AG09319 (cell line): Measurements from ENCODE around the gene ST7L.

ENCODE experiments used
- DNase-seq: peaks from one replicate; pipeline ENCODE4 v3.0.0-alpha.2; 2010; ENCODE audit warnings: low read depth; ENCODE audit errors: extremely low read depth
- CTCF ChIP-seq: IDR thresholded peaks from 2 replicates; pipeline ENCODE4 v1.5.1; 2011; ENCODE audit warnings: low read depth, mild to moderate bottlenecking, inconsistent platforms, low read length, moderate library complexity

Gene ST7L

GRCh38 chr1:112638110-112638428 lies 19.1 kb upstream of the ST7L start:
- DNase-seq, result no peak
- TF ChIP-seq CTCF, result no peak

DNA sequence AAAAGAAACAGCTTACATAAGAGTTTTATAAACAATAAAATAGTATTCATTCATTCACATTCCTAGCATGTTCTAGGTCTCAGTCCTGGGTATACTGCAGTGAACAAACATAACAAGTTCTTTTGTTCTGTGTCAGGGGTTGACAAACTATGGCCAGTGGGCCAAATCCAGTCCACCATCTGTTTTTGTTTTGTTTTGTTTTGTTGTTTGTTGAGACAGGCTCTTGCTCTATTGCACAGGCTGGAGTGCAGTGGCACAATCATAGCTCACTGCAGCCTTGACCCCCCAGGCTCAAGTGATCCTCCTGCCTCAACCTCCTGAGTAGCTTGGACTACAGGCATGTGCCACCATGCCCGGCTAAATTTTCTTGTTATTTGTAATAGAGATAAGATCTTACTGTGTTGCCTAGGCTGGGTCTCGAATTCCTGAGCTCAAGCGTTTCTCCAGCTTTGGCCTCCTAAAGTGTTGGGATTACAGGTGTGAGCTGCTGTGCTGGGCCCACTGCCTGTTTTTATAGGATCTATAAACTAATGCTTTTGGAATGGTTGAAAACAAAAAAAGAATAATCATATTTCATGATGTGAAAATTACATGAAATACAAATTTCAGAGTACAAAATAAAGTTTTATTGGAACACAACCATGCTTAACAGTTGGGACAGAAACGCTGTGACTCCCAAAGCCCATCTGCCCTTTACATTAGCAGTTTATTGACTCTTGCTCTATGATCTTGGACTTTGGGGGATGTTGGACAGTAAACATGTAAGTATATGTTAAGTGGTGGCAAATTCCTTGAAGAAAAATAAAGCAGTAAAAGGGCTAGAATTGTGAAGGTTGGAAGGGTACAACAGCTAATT lies 18.5 kb upstream of the ST7L start:
- DNase-seq, result peak; percentile 43
- no peak for TF ChIP-seq CTCF

DNA sequence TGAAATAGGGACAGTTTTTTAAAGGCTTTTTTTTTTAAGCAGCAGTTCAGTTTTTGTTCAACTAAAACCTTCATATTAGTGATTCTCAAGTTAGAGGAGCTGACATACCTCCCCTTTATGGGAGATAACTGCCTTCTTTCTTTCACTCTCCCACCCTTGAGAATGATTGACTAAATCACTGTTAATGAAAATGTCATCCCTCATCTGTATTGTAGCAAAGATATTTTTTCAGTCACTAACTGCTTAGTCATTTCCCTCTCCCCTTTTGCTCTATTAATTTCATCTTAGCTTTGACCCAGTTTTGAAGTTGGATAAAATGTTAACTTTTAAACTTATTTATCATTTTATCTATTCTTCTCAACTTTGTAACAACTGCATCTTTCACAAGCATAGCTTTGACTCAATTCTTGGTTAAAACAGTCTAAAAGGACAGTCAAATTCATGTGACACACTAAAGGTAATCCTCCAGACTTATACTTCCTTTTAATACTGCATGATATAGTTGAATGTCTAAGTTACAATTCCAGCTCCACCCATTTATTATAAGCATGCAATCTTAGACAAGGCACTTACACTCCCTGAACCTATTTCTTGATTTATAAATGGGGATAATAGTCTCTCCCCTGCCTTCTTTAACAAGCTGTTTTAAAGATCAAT lies 17.8 kb upstream of the ST7L start:
- no peak for TF ChIP-seq CTCF
- DNase-seq, result no peak

DNA sequence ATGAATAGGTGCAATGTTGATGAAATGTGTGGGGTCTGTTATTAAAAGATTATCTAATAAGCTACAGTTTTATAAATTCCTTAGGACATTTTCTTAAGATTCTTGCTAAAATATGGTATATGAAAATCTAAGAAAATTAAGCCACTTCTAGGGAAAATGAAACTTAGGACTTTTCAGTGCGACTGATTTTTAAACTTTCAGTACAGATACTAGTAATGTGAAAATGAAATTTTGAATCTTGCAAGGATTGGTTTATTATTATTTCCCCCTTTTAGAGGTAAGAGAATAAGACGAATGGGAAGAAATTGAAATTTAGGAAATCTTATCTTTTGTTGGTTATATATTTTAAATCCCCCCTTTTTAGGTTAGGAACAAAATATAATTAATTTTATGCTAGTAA lies 17.1 kb upstream of the ST7L start:
- no peak for TF ChIP-seq CTCF
- no peak for DNase-seq

DNA sequence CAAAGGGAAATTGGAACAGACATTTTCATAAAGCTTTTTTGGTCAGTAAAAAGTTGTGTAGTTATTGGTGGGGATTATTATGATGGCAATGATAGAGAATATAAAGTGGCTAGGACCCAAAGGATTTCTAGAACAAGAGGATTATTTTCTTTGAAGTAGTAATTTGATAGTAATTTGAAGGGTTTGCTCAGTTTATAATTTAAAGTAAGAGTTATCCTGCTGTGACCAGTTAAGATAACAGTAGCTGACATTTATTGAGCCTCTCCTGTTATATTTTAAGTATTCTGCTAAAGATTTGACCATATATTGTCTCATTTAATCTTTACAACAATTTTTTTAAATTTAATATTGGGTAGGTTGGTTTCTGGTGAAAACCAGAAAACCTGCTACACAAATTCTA lies 15.4 kb upstream of the ST7L start:
- TF ChIP-seq CTCF, result no peak
- no peak for DNase-seq

DNA sequence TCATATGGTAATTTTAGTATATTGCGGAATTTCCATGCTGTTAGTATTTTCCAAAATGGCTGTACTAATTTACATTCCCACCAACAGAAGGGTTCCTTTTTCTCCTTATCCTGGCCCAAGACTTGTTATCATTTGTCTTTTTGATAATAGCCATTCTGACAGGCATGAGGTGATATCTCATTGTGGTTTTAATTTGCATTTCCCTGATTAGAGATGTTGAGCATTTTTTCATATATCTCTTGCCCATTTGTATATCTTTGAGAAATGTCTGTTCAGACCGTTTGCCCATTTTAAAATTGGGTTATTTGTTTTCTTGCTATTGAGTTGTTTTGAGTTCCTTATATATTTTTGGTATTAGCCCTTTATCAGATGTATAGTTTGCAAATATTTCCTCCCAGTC lies 14.7 kb upstream of the ST7L start:
- TF ChIP-seq CTCF, result no peak

DNA sequence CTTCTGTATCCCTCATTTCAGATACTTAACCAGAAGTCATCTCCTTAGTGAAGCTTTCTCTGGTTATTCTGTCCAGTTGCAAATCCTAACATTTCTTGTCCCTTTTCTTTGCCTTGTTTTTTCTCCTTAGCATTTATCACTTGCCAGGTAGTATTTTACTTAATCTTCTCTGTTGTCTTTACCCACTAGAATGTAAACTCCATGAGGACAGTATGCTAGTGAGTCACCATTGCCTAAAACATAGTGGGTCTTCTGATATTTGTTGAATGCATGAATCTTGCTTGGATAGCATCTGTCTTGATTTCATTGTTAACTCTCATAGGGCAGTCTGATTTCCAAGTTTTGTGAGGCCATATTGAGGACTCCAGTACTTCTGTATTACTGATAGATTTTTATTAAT lies 10.3 kb upstream of the ST7L start:
- TF ChIP-seq CTCF, result no peak
- no peak for DNase-seq

More for the DNA sequence above, 14.7 kb upstream of the ST7L start:
- DNase-seq, result no peak
